HG03439 (cell line): ENCODE data around the gene OR10X1.

Experiments
- ATAC-seq: cut with Tn5 transposase; IDR thresholded peaks from one replicate; pipeline ENCODE4 v1.9.1; 2021; ENCODE audit warnings: mild to moderate bottlenecking, moderate library complexity; ENCODE audit not compliant: unreplicated experiment

Gene OR10X1, protein sequence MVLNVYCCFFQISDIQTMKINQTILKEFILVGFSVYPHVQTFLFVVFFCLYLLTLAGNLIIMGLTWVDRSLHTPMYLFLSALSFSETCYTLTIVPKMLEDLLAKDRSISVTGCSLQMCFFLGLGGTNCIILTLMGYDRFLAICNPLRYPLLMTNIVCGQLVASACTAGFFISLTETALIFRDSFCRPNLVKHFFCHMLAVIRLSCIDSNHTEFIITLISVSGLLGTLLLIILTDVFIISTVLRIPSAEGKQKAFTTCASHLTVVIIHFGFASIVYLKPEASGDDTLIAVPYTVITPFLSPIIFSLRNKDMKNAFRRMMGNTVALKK

DNA sequence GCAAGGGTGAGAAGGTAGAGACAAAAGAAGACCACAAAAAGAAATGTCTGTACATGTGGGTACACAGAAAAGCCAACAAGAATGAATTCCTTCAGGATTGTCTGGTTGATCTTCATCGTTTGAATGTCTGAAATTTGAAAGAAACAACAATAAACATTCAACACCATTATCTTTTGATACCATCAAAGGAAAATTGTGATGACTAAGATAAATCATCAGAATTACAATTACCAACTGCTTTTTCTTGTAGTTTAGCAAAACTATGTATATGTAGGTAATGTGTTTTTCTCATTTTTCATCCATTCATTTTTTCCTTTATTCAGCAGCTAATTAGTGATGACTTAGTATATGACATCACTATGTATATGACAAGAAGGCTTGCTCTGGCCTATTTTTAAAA is at the start of gene OR10X1:
OR10X1 (minus strand) TSS at position 167 of the 400 bp plus-strand sequence; CDS start at position 167, 0 bp downstream.
- no peak for ATAC-seq

DNA sequence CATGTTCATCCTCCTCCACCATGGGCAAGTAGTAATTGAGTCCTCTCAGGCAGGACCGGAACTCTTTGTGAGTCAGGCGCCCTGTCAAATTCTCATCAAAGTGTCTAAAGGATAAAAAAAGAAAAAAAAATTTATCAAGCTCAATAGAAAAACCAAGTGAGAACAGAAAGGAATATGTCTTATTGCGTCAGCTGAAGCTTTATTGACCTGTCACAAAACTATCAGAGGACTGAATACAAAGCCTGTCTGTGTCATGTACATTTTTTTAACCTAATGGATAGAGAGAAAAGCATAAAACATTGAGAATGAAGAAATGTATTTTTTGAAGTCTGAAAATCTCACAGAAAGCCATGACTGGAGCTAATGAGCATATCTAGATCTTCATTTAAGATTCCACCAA is 34.1 kb upstream of the OR10X1 start:
- no peak for ATAC-seq

DNA sequence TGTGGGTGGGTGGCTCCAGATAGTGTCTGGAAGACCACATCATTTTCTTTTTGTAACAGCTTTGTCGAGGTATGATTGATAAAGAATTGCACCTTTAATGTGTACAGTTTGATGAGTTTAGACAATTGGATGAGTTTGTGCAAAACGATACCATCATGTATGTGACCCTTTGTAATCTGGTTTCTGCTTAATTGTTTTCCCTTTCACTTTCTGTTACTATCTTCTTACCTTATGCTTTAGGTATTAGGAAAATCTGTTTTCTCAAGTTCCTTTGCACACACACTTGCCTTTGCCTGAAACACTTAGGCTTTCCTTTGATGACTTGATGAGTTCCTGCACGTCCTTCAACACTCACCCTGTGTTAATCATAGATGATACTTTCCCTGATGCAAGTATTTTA is 32.2 kb upstream of the OR10X1 start:
- ATAC-seq = no peak

DNA sequence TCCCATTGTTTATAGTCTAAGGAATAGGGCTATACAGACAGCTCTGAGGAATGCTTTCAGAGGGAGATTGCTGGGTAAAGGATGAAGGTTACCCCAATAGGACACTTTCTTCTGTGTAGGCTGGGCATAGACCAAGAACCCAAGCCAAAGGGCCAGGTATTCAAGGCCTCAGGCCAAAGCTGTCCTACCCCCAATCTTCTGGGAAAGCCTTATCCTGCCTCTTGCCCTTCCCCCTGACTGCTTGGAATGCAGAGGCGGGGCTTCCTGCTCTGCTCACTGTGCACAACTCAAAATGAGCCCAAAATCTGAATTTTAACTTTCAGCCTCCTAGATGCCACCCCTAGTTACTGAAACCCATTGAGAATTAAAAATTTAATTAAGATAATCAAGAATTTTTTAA is 27.6 kb upstream of the OR10X1 start:
- ATAC-seq = no peak

DNA sequence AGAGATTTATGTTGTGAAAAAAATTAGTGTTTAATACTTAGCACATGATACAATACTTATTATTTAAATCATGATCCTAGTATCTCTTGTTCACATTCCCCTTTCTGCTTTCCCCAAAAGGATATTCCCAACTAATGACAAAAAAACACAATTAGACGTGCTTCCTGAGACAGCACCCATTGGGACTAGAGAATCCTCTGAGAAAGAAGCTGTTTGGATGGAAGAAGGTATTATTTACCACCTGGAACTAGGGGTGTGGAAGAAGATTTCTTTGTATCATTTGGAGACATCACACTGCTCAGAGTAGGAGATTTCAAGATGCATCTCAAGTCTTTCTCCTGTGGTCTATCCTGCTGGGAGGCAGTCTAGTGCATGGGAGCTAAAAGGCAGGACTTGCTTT is 25.3 kb upstream of the OR10X1 start, which contains the start of gene OR10Z1:
OR10Z1 (plus strand) TSS at position 301 of the 400 bp plus-strand sequence. CDS start 1,171 bp downstream, outside the sequence.
- ATAC-seq = no peak

- ATAC-seq = no peak
Observed at GRCh38 chr1:158600735-158601134, 21.0 kb upstream of the OR10X1 start.

GRCh38 chr1:158586942-158587341 is 7.2 kb upstream of the OR10X1 start:
- no peak for ATAC-seq

DNA sequence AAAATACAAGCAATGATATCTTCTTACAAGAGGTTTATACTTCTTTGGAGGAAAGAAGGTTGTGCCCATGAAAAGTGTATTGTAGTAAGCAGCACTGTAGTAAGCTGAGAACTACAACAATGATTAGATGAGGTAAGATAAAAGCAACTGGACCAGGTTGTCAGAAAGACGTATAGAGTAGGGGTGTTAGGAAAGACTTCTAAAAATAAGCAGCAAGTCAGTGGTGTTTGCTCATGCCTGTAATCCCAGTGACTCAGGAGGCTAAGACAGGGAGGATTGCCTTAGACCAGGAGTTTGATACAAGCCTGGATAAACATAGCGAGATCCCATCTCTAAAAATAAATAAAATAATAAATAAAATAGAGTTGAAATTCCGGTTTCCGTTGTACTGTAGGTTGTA is 4.3 kb upstream of the OR10X1 start:
- no peak for ATAC-seq

DNA sequence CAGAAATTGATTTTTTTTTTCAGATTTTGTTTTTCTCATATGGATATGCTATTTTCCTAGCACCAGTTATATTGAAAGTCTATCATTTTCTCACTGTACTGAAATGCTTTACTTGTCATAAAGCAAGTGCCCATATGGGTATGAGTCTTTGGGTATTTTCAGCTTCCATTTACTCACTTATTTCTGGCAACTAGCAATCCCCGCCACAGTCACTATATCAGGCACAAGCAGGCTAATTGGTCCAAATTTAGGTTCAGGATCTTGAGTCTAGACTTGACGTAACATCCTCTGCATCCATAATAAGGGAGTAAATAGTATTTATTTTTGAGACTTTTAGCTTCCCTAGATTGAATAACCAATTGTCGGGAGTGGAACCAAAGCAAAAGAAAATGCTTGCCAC is 2.1 kb downstream of the OR10X1 start:
- no peak for ATAC-seq

- no peak for ATAC-seq
Observed at GRCh38 chr1:158572226-158572625, 7.5 kb downstream of the OR10X1 start.

DNA sequence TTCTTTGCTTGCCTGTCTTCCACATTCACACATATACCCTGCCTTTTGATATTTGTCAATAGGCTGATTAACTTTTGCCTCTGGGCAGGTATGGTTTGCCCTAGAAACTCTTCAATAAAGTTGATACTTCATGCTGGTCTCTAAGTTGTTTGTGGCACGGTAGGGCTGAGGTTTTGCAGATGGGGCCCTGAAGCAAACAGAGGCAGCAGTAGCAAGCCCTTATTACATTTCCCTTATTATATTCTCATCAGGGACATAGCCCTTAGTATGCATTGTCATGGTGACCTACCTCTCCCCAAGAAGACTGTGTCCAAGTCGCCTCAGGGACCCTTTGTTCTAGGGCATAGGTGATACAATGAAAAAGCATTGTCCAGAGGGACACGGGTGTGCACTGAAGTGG is 9.2 kb downstream of the OR10X1 start, which contains the start of gene OR6P1:
OR6P1 (minus strand) TSS at position 101 of the 400 bp plus-strand sequence. CDS start 6,976 bp downstream, outside the sequence.
- ATAC-seq = no peak

DNA sequence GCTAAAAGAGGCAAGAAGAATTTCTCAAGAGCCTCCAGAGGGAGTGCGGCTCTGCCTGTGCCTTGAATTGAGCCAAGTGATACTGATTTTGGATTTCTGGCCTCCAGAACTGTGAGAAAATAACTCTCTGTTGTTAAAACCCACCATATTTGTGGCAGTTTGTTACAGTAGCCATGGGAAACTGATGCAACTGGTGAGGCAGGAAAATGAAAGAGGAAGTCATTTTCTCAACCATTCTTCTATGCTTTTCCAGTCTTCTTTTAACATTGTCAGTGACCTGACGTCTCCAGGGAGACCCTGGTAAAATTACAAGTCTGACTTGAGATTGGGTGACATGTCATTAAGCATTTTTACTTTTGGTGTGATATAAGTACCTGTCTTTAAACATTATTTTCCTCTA is 15.1 kb downstream of the OR10X1 start:
- no peak for ATAC-seq

DNA sequence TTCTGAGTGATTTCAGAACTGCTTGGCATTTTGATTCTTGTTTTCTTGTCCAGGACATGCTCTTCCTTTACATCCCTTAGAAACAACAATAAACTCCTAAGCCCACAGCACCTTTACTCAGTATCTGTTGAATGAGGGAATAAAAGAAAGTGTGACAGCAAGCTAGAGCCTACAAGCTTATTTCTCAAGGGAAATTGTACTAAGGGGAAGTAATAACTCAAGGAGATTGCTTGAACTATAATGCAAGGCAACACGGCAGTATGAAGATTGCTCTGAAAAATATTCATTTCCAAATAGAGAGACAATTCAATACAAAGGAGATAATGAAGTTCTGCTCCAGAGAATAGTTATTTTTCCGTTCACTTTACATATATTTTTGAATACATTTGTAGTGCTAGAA is 15.8 kb downstream of the OR10X1 start:
- ATAC-seq = no peak

DNA sequence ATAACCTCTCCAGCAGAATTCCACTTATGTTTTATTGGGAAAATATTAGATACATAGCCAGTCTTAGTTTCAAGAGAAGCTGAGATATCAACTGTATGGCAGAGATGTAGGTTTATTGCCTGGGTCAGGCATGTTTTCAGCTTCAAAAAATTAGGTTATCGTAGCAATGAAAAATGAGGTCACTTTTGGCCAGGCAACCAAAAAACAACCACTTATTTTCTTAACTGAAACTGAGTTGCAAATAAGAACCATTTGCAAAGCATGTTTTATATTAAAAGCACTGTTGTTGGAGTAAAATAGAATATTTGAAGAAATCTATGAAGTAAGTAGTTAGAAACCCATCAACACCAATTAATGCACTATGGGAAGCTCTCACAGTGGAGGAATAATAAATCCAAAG is 20.0 kb downstream of the OR10X1 start:
- no peak for ATAC-seq

- ATAC-seq = no peak
Observed at GRCh38 chr1:158554352-158554751, 25.3 kb downstream of the OR10X1 start, which contains the start of gene OR6Y1. Gene OR6Y1 (minus strand): TSS chr1:158554405. CDS start chr1:158548105, 6,300 bp downstream.

- no peak for ATAC-seq
Observed at GRCh38 chr1:158552296-158552695, 27.4 kb downstream of the OR10X1 start.

DNA sequence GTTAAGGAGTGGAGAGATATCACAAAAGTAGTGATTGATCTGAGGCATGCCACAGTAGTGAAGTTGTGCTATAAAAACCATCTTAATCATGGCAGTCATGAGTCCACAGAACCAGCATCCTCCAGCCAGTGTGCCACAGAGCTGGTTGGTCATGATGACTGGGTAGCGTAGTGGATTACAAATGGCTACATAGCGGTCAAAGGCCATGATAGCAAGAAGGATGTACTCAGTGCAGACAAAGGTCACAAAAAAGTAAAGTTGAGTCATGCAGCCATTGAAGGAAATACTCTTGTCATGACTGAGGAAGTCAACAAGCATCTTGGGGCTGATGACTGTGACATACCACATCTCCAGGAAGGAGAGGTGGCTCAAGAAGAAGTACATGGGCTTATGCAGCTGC is 32.2 kb downstream of the OR10X1 start:
- no peak for ATAC-seq

DNA sequence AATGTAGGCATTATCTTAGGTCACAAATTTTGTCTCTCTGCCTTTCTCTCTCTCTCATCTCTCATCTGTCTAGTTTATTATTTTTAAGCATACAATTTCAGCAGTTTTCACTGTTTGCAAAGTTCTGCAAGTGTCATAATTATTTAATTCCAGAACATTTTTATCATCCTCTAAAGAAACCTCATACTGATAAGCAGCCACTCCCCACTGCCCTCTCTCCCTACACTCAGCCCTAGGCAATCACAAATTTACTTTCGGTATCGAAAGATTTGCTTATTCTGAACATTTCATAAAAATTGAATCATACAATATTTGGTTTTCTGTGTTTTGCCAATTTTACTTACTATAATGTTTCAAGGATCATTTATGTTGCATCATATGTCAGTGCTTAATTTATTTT is 42.1 kb downstream of the OR10X1 start:
- ATAC-seq = no peak

GRCh38 chr1:158534496-158534895 is 45.2 kb downstream of the OR10X1 start:
- no peak for ATAC-seq
